Activated B cell treated with CpG ODN at 0.5 μM for 24 hours (primary cell): ENCODE data around the gene CLSTN1. TPM values are rescaled to one million over a fixed set of nuclear protein-coding genes. Genes with fewer than 3 reads are reported as not detected.
A peak's percentile ranks its signal among the peaks of the same experiment; 100 is the strongest.
"Not testable (repeated sequence)": the region's sequence is repeated elsewhere in the genome, so short reads cannot be mapped to it uniquely, and the experiment has no call there.

ENCODE experiments used
- ATAC-seq: fragments of 200-7000 bp; cut with Tn5 transposase; one replicate; pipeline ENCODE4 v1.10.0; 2021; ENCODE audit warnings: low read depth, mild to moderate bottlenecking, moderate library complexity
- CTCF ChIA-PET: fragments of 350-600 bp; sonication (Branson Sonifier 250); formaldehyde crosslinking; loops from one replicate; lab custom pipeline; 2021; ENCODE audit warnings: antibody characterized with exemption; lab: Charles Lee
- POLR2A ChIA-PET: fragments of 350-600 bp; sonication (Branson Sonifier 250); formaldehyde crosslinking; loops from one replicate; lab custom pipeline; 2021; ENCODE audit warnings: antibody characterized with exemption; lab: Charles Lee
- DNase-seq: peaks from one replicate; pipeline ENCODE4 v3.0.0; 2022
- H3K27ac Mint-ChIP-seq: one replicate; pipeline ENCODE4 v1.8.0; 2020; ENCODE audit warnings: mixed read lengths
- H3K27me3 Mint-ChIP-seq: one replicate; pipeline ENCODE4 v1.8.0; 2021; ENCODE audit warnings: mixed read lengths
- H3K36me3 Mint-ChIP-seq: one replicate; pipeline ENCODE4 v1.8.0; 2021; ENCODE audit warnings: low read depth, mixed read lengths
- H3K4me1 Mint-ChIP-seq: one replicate; pipeline ENCODE4 v1.8.0; 2021; ENCODE audit warnings: mixed read lengths
- H3K4me3 Mint-ChIP-seq: one replicate; pipeline ENCODE4 v1.8.0; 2020; ENCODE audit warnings: mild to moderate bottlenecking, mixed read lengths
- H3K9me3 Mint-ChIP-seq: one replicate; pipeline ENCODE4 v1.8.0; 2020; ENCODE audit warnings: mixed read lengths
- CTCF ChIP-seq: fragments of 200-600 bp; IDR thresholded peaks from one replicate; pipeline ENCODE4 v1.8.0; 2022; ENCODE audit warnings: antibody characterized with exemption, mild to moderate bottlenecking
- intact Hi-C: fragments of 100-400 bp; cut with micrococcal nuclease; formaldehyde crosslinking; loops from one replicate; pipeline ENCODE4 v1.15.1; 2024
- total RNA-seq: library from RNA; stranded (reverse); gene quantifications from 2 replicates; pipeline ENCODE4 v1.2.3, GENCODE V29; 2022

Gene CLSTN1
- total RNA-seq, 1 donor from 2014 or later = 50.7 TPM

- H3K27ac Mint-ChIP-seq = peak overlapping the region; percentile 53
Measured at GRCh38 chr1:9808459-9808858, 15.3 kb downstream of the CLSTN1 start.

GRCh38 chr1:9807541-9807940, 16.2 kb downstream of the CLSTN1 start:
- ATAC-seq = no peak
- TF ChIP-seq CTCF = no peak
- Mint-ChIP-seq H3K9me3 (no peaks in the 10 kb centered on the region), H3K4me1 (peaks cover 32% of the 10 kb centered on the region), H3K27me3 (no peaks in the 10 kb centered on the region), H3K27ac (no peak overlapping the region), H3K4me3 (no peak overlapping the region), H3K36me3 (peaks cover 7% of the 10 kb centered on the region)
- DNase-seq = no peak
- POLR2A ChIA-PET = no interaction called here
- CTCF ChIA-PET = no interaction called here
- intact Hi-C loops = no loop called here

More at GRCh38 chr1:9808459-9808858, 15.3 kb downstream of the CLSTN1 start:
- peaks cover 7% of the 10 kb centered on the region for H3K36me3 Mint-ChIP-seq
- POLR2A ChIA-PET = no interaction called here
- no peaks in the 10 kb centered on the region for H3K27me3 Mint-ChIP-seq
- no peak for TF ChIP-seq CTCF
- no peak for ATAC-seq
- CTCF ChIA-PET = no interaction called here
- no peak overlapping the region for H3K4me3 Mint-ChIP-seq
- H3K9me3 Mint-ChIP-seq = no peaks in the 10 kb centered on the region
- intact Hi-C loops = no loop called here
- no peak for DNase-seq
- H3K4me1 Mint-ChIP-seq = peaks cover 32% of the 10 kb centered on the region

GRCh38 chr1:9805972-9806371, 17.8 kb downstream of the CLSTN1 start:
- intact Hi-C loops, CTCF ChIA-PET, POLR2A ChIA-PET, H3K27me3 Mint-ChIP-seq, ATAC-seq, DNase-seq, H3K27ac Mint-ChIP-seq, H3K36me3 Mint-ChIP-seq, H3K9me3 Mint-ChIP-seq, H3K4me3 Mint-ChIP-seq: not testable (repeated sequence)
- H3K4me1 Mint-ChIP-seq = peaks cover 42% of the 10 kb centered on the region

- ATAC-seq (no peak), DNase-seq (no peak)
- no peak overlapping the region for H3K4me3 Mint-ChIP-seq
- intact Hi-C loops = no loop called here
- ChIA-PET POLR2A (no interaction called here), CTCF (interaction anchor here (1.0 kb wide), 1 partner anchor 19 kb away, joined by 3 read pairs; no protein-coding TSS in a partner anchor)
- H3K4me1 Mint-ChIP-seq = peaks cover 42% of the 10 kb centered on the region
- no peak for TF ChIP-seq CTCF
- H3K27ac Mint-ChIP-seq = no peak overlapping the region
- H3K36me3 Mint-ChIP-seq = peaks cover 7% of the 10 kb centered on the region
- H3K9me3 Mint-ChIP-seq = no peaks in the 10 kb centered on the region
- H3K27me3 Mint-ChIP-seq = no peaks in the 10 kb centered on the region
Measured at GRCh38 chr1:9805006-9805508, 18.7 kb downstream of the CLSTN1 start.

GRCh38 chr1:9803003-9803918, 20.5 kb downstream of the CLSTN1 start:
- intact Hi-C loops = not testable (repeated sequence)
- ChIA-PET CTCF (interaction anchor here (1.0 kb wide), 1 partner anchor 18 kb away, joined by 3 read pairs; no protein-coding TSS in a partner anchor), POLR2A (interaction anchor here (0.6 to 0.7 kb wide), 3 partner anchors 9 to 163 kb away, joined by 3 to 9 read pairs (median 4); no protein-coding TSS in a partner anchor)

GRCh38 chr1:9801909-9802308, 21.9 kb downstream of the CLSTN1 start:
- H3K27ac Mint-ChIP-seq = peak overlapping the region; percentile 56
- H3K36me3 Mint-ChIP-seq = peaks cover 2% of the 10 kb centered on the region
- H3K9me3 Mint-ChIP-seq = no peaks in the 10 kb centered on the region
- peaks cover 47% of the 10 kb centered on the region for H3K4me1 Mint-ChIP-seq
- intact Hi-C loops = no loop called here
- no peaks in the 10 kb centered on the region for H3K27me3 Mint-ChIP-seq
- no peak overlapping the region for H3K4me3 Mint-ChIP-seq
- ChIA-PET CTCF (interaction anchor here (0.7 kb wide), 1 partner anchor 17 kb away, joined by 4 read pairs; no protein-coding TSS in a partner anchor), POLR2A (no interaction called here)
- no peak for TF ChIP-seq CTCF
- ATAC-seq (no peak), DNase-seq (no peak)

More at GRCh38 chr1:9803003-9803918, 20.5 kb downstream of the CLSTN1 start:
- not testable (repeated sequence) for H3K4me3 Mint-ChIP-seq, ATAC-seq, H3K36me3 Mint-ChIP-seq, H3K9me3 Mint-ChIP-seq, DNase-seq, H3K27me3 Mint-ChIP-seq, H3K27ac Mint-ChIP-seq
- H3K4me1 Mint-ChIP-seq = peaks cover 39% of the 10 kb centered on the region
